Ovary (tissue), 9 donors: ENCODE measurements around the gene MIOX. TPM values are rescaled to one million over a fixed set of nuclear protein-coding genes. Genes with fewer than 3 reads are reported as not detected.

Experiments
- DNase-seq, 5 donors: peaks; one replicate each; pipeline ENCODE4 v3.0.0-alpha.2; 2019 to 2020
- H3K27ac ChIP-seq, 2 donors: fragments of 200-600 bp; one replicate each; pipeline versions ENCODE4 v1.5.1 to v1.8.0; 2019 to 2022
- H3K27me3 ChIP-seq: fragments of 200-600 bp; one replicate; pipeline ENCODE4 v1.8.0; 2022
- H3K36me3 ChIP-seq: fragments of 200-600 bp; sonication (generic); one replicate; pipeline ENCODE4 v1.5.1; 2019
- H3K4me1 ChIP-seq: one replicate; pipeline ENCODE4 v1.8.1; 2013; ENCODE audit warnings: mild to moderate bottlenecking, moderate library complexity; ENCODE audit not compliant: insufficient read depth
- H3K4me3 ChIP-seq: fragments of 200-600 bp; sonication (generic); one replicate; pipeline ENCODE4 v1.5.1; 2017
- H3K9me3 ChIP-seq, 2 donors: fragments of 200-600 bp in 1 of 2; sonication (generic) in 1 of 2; one replicate each; pipeline versions ENCODE4 v1.5.1 to v1.8.1; 2013 to 2019; ENCODE audit warnings: mild to moderate bottlenecking in 1 of 2, moderate library complexity in 1 of 2
- CTCF ChIP-seq, 3 donors: fragments of 450-650 bp in 2 of 3; fragments of 200-600 bp in 1 of 3; IDR thresholded peaks; one replicate each; pipeline versions ENCODE4 v1.5.1 to v1.8.0; 2016 to 2022; ENCODE audit warnings: antibody characterized with exemption in 3 of 3, mild to moderate bottlenecking in 1 of 3
- EP300 ChIP-seq: sonication (generic); formaldehyde crosslinking; IDR thresholded peaks from one replicate; pipeline ENCODE4 v1.6.1; 2017; ENCODE audit warnings: antibody characterized with exemption
- POLR2A ChIP-seq: fragments of 450-650 bp; IDR thresholded peaks from one replicate; pipeline ENCODE4 v1.6.1; 2017; ENCODE audit warnings: antibody characterized with exemption, mild to moderate bottlenecking, moderate library complexity
- WGBS, 3 donors: extraction: QIAGEN DNeasy Blood & Tissue Kit in 1 of 3; methylation state at CpG; one replicate each; pipeline versions ENCODE4 v1.1.5 to v1.1.7; 2013 to 2017; 5-methylcytosine and 5-hydroxymethylcytosine counted together
- intact Hi-C, 4 donors: fragments of 100-400 bp; cut with DNase I; formaldehyde crosslinking; loops; one replicate each; pipeline versions ENCODE4 v1.11.0 to v1.15.1; 2022 to 2023
- polyA plus RNA-seq, 2 donors: library from polyadenylated mRNA; stranded (reverse); fragments of 200-250 nt in 1 of 2; fragments of 350-450 nt in 1 of 2; fragmentation: Illumina TruSeq in 1 of 2; extraction: RNeasy Lipid Tissue Mini Kit (QIAGEN cat#74804) in 1 of 2; gene quantifications; one replicate each; pipeline ENCODE4 v1.2.3, GENCODE V29; 2013 to 2014
- total RNA-seq, 7 donors: library from RNA; depleted of rRNA in 2 of 7; stranded (reverse); fragments of >200 nt in 2 of 7; fragmentation: NEBNext Ultra II Directional in 3 of 7; extraction: Animal tissue kit (Norgen Biotek cat#: 25700) in 3 of 7; gene quantifications; one replicate each; pipeline versions ENCODE4 v1.1.0 to v1.2.4, GENCODE V29; 2016 to 2023
- donor health status: DM: no; HTN: no; CAD: no; lungs with moderate emphysema.
- donor health status: DM: no; HTN: no; CAD: no.
- donor health status: Bipolar disorder and iron deficiency.
- donor health status: DM: yes; HTN: yes; CAD: no.
- donor health status: DM: no; HTN: no; CAD: no.
- donor health status: DM: yes; HTN: yes; CAD: no.

Gene MIOX
- total and polyA plus RNA-seq, 9 donors, result 0.20 TPM; not detected in 8

- no peaks in the 10 kb centered on the region for H3K36me3 ChIP-seq
- 92 to 95% (median 93%) methylated on average over 30 of the region's 30 CpGs for WGBS, 3 donors
- no peak overlapping the region for H3K27ac ChIP-seq
These were observed 24.6 kb upstream of the MIOX start for GRCh38 chr22:50461979-50462540.

GRCh38 chr22:50463188-50463900 is 23.3 kb upstream of the MIOX start:
- no peaks in the 10 kb centered on the region for H3K36me3 ChIP-seq
- DNase-seq, result no peak
- H3K27me3 ChIP-seq, result no peaks in the 10 kb centered on the region
- WGBS, 3 donors, result 87 to 93% (median 90%) methylated on average over 28 of the region's 28 CpGs
- intact Hi-C loops, result no loop called here
- H3K9me3 ChIP-seq, result no peaks in the 10 kb centered on the region
- no peak for TF ChIP-seq EP300
- TF ChIP-seq CTCF (IDR thresholded peaks at IDR 0.05), result no peak
- no peak for TF ChIP-seq POLR2A
- H3K4me1 ChIP-seq, result no peaks in the 10 kb centered on the region
- no peak overlapping the region for H3K27ac ChIP-seq
- no peak overlapping the region for H3K4me3 ChIP-seq

More at GRCh38 chr22:50461979-50462540, 24.6 kb upstream of the MIOX start:
- no peak for DNase-seq
- intact Hi-C loops, result no loop called here
- TF ChIP-seq CTCF (IDR thresholded peaks at IDR 0.05), result no peak
- no peaks in the 10 kb centered on the region for H3K27me3 ChIP-seq
- no peaks in the 10 kb centered on the region for H3K9me3 ChIP-seq
- H3K4me1 ChIP-seq, result no peaks in the 10 kb centered on the region
- no peak overlapping the region for H3K4me3 ChIP-seq

- Histone ChIP-seq H3K4me3 (no peak overlapping the region), H3K27me3 (no peaks in the 10 kb centered on the region), H3K9me3 (no peaks in the 10 kb centered on the region), H3K4me1 (no peaks in the 10 kb centered on the region), H3K36me3 (no peaks in the 10 kb centered on the region), H3K27ac (no peak overlapping the region)
- WGBS, 3 donors, result 87 to 89% (median 89%) methylated on average over 24 of the region's 24 CpGs
- TF ChIP-seq EP300 (no peak), POLR2A (no peak), CTCF (IDR thresholded peaks at IDR 0.05) (no peak)
- intact Hi-C loops, result no loop called here
- DNase-seq, result no peak
These were observed 22.2 kb upstream of the MIOX start for GRCh38 chr22:50464451-50464850.

- no peaks in the 10 kb centered on the region for H3K36me3 ChIP-seq
- H3K4me3 ChIP-seq, result no peak overlapping the region
- intact Hi-C loops, result no loop called here
- peaks cover 5% of the 10 kb centered on the region for H3K4me1 ChIP-seq
- no peaks in the 10 kb centered on the region for H3K27me3 ChIP-seq
- no peak for DNase-seq
- no peaks in the 10 kb centered on the region for H3K9me3 ChIP-seq
- 84 to 87% (median 86%) methylated on average over 27 to 30 of the region's 30 CpGs for WGBS, 3 donors
- no peak for TF ChIP-seq CTCF (IDR thresholded peaks at IDR 0.05)
- no peak for TF ChIP-seq EP300
- TF ChIP-seq POLR2A, result no peak
- H3K27ac ChIP-seq, result no peak overlapping the region
These were observed 21.4 kb upstream of the MIOX start for GRCh38 chr22:50465066-50465930.
